GM12878 (cell line): ENCODE data around the gene GLT1D1.

Experiments
- ATF3 ChIP-seq: IDR thresholded peaks from 2 replicates; pipeline ENCODE4 v1.6.1; 2011; ENCODE audit warnings: low read depth, mild to moderate bottlenecking, low read length, moderate library complexity, borderline replicate concordance; ENCODE audit errors: extremely low read depth
- CTCF ChIP-seq, 3 experiments: IDR thresholded peaks in 2 of 3; conservative IDR thresholded peaks in 1 of 3; 2 replicates each; pipeline ENCODE4 v1.5.1; 2011; ENCODE audit warnings: low read depth in 3 of 3, low read length in 3 of 3, mild to moderate bottlenecking in 3 of 3, control low read depth in 2 of 3, moderate library complexity in 2 of 3, inconsistent platforms in 1 of 3, mixed read lengths in 1 of 3; ENCODE audit not compliant: control insufficient read depth in 2 of 3, insufficient read depth in 1 of 3; ENCODE audit errors: extremely low read depth in 1 of 3
- JUND ChIP-seq: IDR thresholded peaks from 2 replicates; pipeline ENCODE4 v1.6.1; 2012; ENCODE audit warnings: low read depth, mild to moderate bottlenecking, low read length, improper control_type of control experiment, moderate library complexity
- PBX3 ChIP-seq: IDR thresholded peaks from 2 replicates; pipeline ENCODE4 v1.6.1; 2011; ENCODE audit warnings: mild to moderate bottlenecking, low read depth, low read length, moderate library complexity; ENCODE audit not compliant: insufficient replicate concordance
- RAD51 ChIP-seq: fragments of 450-650 bp; IDR thresholded peaks from 2 replicates; pipeline ENCODE4 v1.6.1; 2016; ENCODE audit warnings: moderate library complexity, mild to moderate bottlenecking, inconsistent platforms
- TF ChIP-seq, protein P1 (sequence below): IDR thresholded peaks from 2 replicates; pipeline ENCODE4 v1.6.1; 2012; ENCODE audit warnings: improper control_type of control experiment, low read depth, low read length; ENCODE audit not compliant: insufficient replicate concordance

- TF ChIP-seq JUND (no peak), CTCF (IDR thresholded peaks at IDR 0.05 in 2 of 3, conservative IDR thresholded peaks at IDR 0.05 in 1 of 3; ENCODE audit: control insufficient read depth in 2 of 3, extremely low read depth in 1 of 3, insufficient read depth in 1 of 3, low read depth in 3 of 3, low read length in 3 of 3) (no peak), ATF3 (no peak), PBX3 (no peak), RAD51 (no peak)
- TF ChIP-seq, protein P1, sequence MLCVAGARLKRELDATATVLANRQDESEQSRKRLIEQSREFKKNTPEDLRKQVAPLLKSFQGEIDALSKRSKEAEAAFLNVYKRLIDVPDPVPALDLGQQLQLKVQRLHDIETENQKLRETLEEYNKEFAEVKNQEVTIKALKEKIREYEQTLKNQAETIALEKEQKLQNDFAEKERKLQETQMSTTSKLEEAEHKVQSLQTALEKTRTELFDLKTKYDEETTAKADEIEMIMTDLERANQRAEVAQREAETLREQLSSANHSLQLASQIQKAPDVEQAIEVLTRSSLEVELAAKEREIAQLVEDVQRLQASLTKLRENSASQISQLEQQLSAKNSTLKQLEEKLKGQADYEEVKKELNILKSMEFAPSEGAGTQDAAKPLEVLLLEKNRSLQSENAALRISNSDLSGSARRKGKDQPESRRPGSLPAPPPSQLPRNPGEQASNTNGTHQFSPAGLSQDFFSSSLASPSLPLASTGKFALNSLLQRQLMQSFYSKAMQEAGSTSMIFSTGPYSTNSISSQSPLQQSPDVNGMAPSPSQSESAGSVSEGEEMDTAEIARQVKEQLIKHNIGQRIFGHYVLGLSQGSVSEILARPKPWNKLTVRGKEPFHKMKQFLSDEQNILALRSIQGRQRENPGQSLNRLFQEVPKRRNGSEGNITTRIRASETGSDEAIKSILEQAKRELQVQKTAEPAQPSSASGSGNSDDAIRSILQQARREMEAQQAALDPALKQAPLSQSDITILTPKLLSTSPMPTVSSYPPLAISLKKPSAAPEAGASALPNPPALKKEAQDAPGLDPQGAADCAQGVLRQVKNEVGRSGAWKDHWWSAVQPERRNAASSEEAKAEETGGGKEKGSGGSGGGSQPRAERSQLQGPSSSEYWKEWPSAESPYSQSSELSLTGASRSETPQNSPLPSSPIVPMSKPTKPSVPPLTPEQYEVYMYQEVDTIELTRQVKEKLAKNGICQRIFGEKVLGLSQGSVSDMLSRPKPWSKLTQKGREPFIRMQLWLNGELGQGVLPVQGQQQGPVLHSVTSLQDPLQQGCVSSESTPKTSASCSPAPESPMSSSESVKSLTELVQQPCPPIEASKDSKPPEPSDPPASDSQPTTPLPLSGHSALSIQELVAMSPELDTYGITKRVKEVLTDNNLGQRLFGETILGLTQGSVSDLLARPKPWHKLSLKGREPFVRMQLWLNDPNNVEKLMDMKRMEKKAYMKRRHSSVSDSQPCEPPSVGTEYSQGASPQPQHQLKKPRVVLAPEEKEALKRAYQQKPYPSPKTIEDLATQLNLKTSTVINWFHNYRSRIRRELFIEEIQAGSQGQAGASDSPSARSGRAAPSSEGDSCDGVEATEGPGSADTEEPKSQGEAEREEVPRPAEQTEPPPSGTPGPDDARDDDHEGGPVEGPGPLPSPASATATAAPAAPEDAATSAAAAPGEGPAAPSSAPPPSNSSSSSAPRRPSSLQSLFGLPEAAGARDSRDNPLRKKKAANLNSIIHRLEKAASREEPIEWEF = no peak
Measured at GRCh38 chr12:128859311-128859710, 6.0 kb downstream of the GLT1D1 start.
